ENCODE measurements around the gene PDE4D. TPM values are rescaled to one million over a fixed set of nuclear protein-coding genes. Genes with fewer than 3 reads are reported as not detected.

PDE4D gene
- total RNA-seq, 1 experiment from 2014 or later: 2.1 TPM

DNA sequence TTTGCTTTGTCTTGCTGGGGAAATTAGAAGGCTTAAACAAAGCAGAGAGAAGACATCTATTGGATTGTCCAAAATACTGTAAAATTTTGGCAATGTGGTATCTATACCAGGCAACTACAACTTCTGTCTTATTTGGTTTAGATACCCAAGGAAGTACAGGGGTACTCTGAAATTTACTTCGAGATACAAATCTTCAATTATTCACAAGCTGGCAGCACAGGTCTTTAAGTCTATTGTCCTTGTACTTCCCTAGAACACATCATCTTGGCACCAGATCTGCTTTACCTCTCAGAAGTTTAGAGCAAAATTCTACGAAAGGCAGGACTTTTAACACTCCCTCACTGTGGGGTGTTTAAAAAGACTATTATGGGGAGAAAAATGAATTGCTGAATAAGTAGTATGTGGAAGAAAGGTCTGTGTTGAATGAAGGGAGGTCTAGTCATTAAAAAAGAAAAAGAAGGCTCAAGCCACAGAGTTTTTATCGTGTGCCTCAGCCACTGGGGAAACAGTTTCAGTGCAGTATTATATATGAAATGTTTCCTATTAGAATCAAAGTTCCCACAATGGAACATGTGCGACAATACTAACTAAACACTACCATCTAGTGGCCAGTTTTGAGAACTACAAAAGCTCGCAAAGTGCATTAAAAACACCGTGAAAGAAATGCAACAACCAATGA lies 93.7 kb downstream of the PDE4D start:
- H3K56ac ChIP-seq (ENCODE audit: insufficient read length, low read depth, low read length): no peak overlapping the region
- H3K79me1 ChIP-seq (ENCODE audit: insufficient read depth, low read depth, low read length, poor library complexity, severe bottlenecking): no peaks in the 10 kb centered on the region
- H3K27ac ChIP-seq (ENCODE audit: insufficient read length, low read depth, low read length): no peak overlapping the region
- H4K91ac ChIP-seq (ENCODE audit: insufficient read length, low read depth, low read length): no peak overlapping the region
- no peak overlapping the region for H2BK15ac ChIP-seq (ENCODE audit: low read depth, low read length)
- H3K14ac ChIP-seq (ENCODE audit: insufficient read depth, low read length): no peak overlapping the region
- no peaks in the 10 kb centered on the region for H3K36me3 Mint-ChIP-seq (ENCODE audit: insufficient read depth in 1 of 3, low read depth in 3 of 3)
- H3K23ac ChIP-seq (ENCODE audit: insufficient read length, low read depth, low read length): no peak overlapping the region
- H3K9me3 ChIP-seq (ENCODE audit: control insufficient read depth, low read depth, low read length): no peaks in the 10 kb centered on the region
- no peak overlapping the region for H4K5ac ChIP-seq (ENCODE audit: insufficient read length, low read depth, low read length)
- no peak overlapping the region for H2BK12ac ChIP-seq (ENCODE audit: insufficient read length, low read depth, low read length)
- no peak overlapping the region for H3K27ac Mint-ChIP-seq
- no peak overlapping the region for H2BK5ac ChIP-seq (ENCODE audit: insufficient read length, low read length)
- H2AK5ac ChIP-seq (ENCODE audit: insufficient read length, low read length): no peak overlapping the region
- H3K4me1 Mint-ChIP-seq: peaks cover 7 to 12% of the 10 kb centered on the region in 2 experiments
- H4K8ac ChIP-seq (replicated peaks; ENCODE audit: insufficient read length, low read depth, low read length): no peak overlapping the region
- TF ChIP-seq, protein P1, sequence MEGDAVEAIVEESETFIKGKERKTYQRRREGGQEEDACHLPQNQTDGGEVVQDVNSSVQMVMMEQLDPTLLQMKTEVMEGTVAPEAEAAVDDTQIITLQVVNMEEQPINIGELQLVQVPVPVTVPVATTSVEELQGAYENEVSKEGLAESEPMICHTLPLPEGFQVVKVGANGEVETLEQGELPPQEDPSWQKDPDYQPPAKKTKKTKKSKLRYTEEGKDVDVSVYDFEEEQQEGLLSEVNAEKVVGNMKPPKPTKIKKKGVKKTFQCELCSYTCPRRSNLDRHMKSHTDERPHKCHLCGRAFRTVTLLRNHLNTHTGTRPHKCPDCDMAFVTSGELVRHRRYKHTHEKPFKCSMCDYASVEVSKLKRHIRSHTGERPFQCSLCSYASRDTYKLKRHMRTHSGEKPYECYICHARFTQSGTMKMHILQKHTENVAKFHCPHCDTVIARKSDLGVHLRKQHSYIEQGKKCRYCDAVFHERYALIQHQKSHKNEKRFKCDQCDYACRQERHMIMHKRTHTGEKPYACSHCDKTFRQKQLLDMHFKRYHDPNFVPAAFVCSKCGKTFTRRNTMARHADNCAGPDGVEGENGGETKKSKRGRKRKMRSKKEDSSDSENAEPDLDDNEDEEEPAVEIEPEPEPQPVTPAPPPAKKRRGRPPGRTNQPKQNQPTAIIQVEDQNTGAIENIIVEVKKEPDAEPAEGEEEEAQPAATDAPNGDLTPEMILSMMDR (conservative IDR thresholded peaks at IDR 0.05): peak; percentile 92
- no peak overlapping the region for H3T11ph ChIP-seq (ENCODE audit: low read length)
- H3K9me3 Mint-ChIP-seq: no peaks in the 10 kb centered on the region
- H4K20me1 ChIP-seq (ENCODE audit: control insufficient read depth, insufficient read depth, insufficient read length): no peaks in the 10 kb centered on the region
- no peaks in the 10 kb centered on the region for H3K27me3 ChIP-seq (ENCODE audit: insufficient read depth, low read length)
- H2AFZ ChIP-seq (ENCODE audit: low read length): no peak overlapping the region
- H3K4me3 Mint-ChIP-seq: no peak overlapping the region
- no peak overlapping the region for H2BK20ac ChIP-seq (ENCODE audit: low read depth, low read length, poor library complexity, severe bottlenecking)
- H3K79me2 ChIP-seq (ENCODE audit: insufficient read depth, low read length): no peaks in the 10 kb centered on the region
- H3K18ac ChIP-seq (ENCODE audit: insufficient read length, low read depth, low read length): no peak overlapping the region
- H2BK120ac ChIP-seq (ENCODE audit: low read depth, low read length, poor library complexity, severe bottlenecking): no peak overlapping the region
- no peak overlapping the region for H3K4ac ChIP-seq (ENCODE audit: low read depth, low read length)
- H3K23me2 ChIP-seq (ENCODE audit: insufficient read length, low read depth, low read length, poor library complexity, severe bottlenecking): no peaks in the 10 kb centered on the region
- no peak for DNase-seq
- no CpG with 5 or more reads among the region's 6 CpGs for WGBS (ENCODE audit: extremely low coverage, insufficient read length, low lambda C conversion rate)
- H3K4me2 ChIP-seq (ENCODE audit: insufficient read depth, insufficient read length, low read length): no peak overlapping the region
- no peaks in the 10 kb centered on the region for H3K4me1 ChIP-seq (ENCODE audit: insufficient read depth, low read length)
- no peak overlapping the region for H3K9ac ChIP-seq (ENCODE audit: extremely low read depth, insufficient read length, low read length)
- no peaks in the 10 kb centered on the region; the same call in 1 of the 2 replicates for H3K27me3 Mint-ChIP-seq (ENCODE audit: low read depth)
